Activated CD8-positive, alpha-beta memory T cell treated with anti-CD3 and anti-CD28 coated beads, Interleukin-2, amount 50 U/mL, for 1 hour (primary cell): ENCODE results near the gene NSD1.

ENCODE experiments used
- DNase-seq: peaks from one replicate; pipeline ENCODE4 v3.0.0-alpha.2; 2020; ENCODE audit errors: extremely low read depth

NSD1 gene

GRCh38 chr5:177097016-177097985, 36.3 kb upstream of the NSD1 start:
- no peak for DNase-seq

- DNase-seq: no peak
Measured at GRCh38 chr5:177098120-177098469, 35.5 kb upstream of the NSD1 start.

- no peak for DNase-seq
Measured at GRCh38 chr5:177098470-177099141, 35.0 kb upstream of the NSD1 start.

GRCh38 chr5:177099422-177100093, 34.0 kb upstream of the NSD1 start:
- no peak for DNase-seq

- DNase-seq: no peak
Measured at GRCh38 chr5:177100714-177101121, 32.9 kb upstream of the NSD1 start.

GRCh38 chr5:177103523-177104253, 29.9 kb upstream of the NSD1 start:
- DNase-seq: no peak

GRCh38 chr5:177105691-177106476, 27.7 kb upstream of the NSD1 start:
- DNase-seq: no peak

- no peak for DNase-seq
Measured at GRCh38 chr5:177107159-177107558, 26.4 kb upstream of the NSD1 start.

- no peak for DNase-seq
Measured at GRCh38 chr5:177109810-177110209, 23.8 kb upstream of the NSD1 start.

GRCh38 chr5:177111720-177112394, 21.7 kb upstream of the NSD1 start:
- DNase-seq: no peak

- no peak for DNase-seq
Measured at GRCh38 chr5:177112589-177113220, 20.9 kb upstream of the NSD1 start.

- no peak for DNase-seq
Measured at GRCh38 chr5:177113566-177114424, 19.8 kb upstream of the NSD1 start.

- DNase-seq: peak; percentile 47
Measured at GRCh38 chr5:177116631-177117373, 16.8 kb upstream of the NSD1 start.

GRCh38 chr5:177117441-177118045, 16.0 kb upstream of the NSD1 start:
- DNase-seq: no peak

- DNase-seq: no peak
Measured at GRCh38 chr5:177122566-177122965, 11.0 kb upstream of the NSD1 start.

GRCh38 chr5:177123789-177124485, 9.6 kb upstream of the NSD1 start:
- no peak for DNase-seq

- no peak for DNase-seq
Measured at GRCh38 chr5:177124486-177124991, 9.0 kb upstream of the NSD1 start.
